ENCODE data around the gene PRKN. TPM values are rescaled to one million over a fixed set of nuclear protein-coding genes. Genes with fewer than 3 reads are reported as not detected.

Gene PRKN
- total RNA-seq, 2 donors from 2014 or later = 6.7 to 8.2 TPM

DNA sequence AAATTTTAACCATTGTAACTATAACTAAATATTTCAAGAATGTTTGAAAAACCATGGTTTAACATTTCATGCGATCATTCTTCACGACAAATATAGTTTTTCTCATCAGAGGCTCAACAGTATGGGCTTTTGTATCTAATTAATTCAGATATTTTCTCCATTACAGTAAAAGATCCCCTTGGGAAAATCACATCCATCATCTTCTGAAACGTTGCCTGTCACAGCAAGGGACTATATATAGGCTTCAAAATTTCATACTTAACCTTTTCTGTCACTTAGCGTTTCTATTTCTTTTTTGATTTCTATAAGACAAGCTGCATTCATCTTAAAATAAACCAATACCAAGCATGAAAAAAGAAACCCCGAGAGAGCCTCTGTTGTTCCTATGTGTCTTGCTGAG is 710.0 kb downstream of the PRKN start:
- Histone ChIP-seq H3K27me3 (no peaks in the 10 kb centered on the region), H3K4me3 (no peak overlapping the region), H3K27ac (no peak overlapping the region), H3K4me1 (no peaks in the 10 kb centered on the region), H3K9me3 (no peaks in the 10 kb centered on the region), H3K36me3 (replicated peaks in 1 of 2; ENCODE audit: insufficient read depth in 1 of 2, low read depth in 2 of 2) (no peaks in the 10 kb centered on the region)
- DNase-seq = no peak
- WGBS, 2 donors = 72 to 85% methylated on average over 5 of the region's 5 CpGs
- ATAC-seq = no peak
- TF ChIP-seq, protein P1, sequence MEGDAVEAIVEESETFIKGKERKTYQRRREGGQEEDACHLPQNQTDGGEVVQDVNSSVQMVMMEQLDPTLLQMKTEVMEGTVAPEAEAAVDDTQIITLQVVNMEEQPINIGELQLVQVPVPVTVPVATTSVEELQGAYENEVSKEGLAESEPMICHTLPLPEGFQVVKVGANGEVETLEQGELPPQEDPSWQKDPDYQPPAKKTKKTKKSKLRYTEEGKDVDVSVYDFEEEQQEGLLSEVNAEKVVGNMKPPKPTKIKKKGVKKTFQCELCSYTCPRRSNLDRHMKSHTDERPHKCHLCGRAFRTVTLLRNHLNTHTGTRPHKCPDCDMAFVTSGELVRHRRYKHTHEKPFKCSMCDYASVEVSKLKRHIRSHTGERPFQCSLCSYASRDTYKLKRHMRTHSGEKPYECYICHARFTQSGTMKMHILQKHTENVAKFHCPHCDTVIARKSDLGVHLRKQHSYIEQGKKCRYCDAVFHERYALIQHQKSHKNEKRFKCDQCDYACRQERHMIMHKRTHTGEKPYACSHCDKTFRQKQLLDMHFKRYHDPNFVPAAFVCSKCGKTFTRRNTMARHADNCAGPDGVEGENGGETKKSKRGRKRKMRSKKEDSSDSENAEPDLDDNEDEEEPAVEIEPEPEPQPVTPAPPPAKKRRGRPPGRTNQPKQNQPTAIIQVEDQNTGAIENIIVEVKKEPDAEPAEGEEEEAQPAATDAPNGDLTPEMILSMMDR (IDR thresholded peaks at IDR 0.05) = no peak
- TF ChIP-seq POLR2A (IDR thresholded peaks at IDR 0.05) = no peak
- intact Hi-C loops (cut with DNase I) = no loop called here

DNA sequence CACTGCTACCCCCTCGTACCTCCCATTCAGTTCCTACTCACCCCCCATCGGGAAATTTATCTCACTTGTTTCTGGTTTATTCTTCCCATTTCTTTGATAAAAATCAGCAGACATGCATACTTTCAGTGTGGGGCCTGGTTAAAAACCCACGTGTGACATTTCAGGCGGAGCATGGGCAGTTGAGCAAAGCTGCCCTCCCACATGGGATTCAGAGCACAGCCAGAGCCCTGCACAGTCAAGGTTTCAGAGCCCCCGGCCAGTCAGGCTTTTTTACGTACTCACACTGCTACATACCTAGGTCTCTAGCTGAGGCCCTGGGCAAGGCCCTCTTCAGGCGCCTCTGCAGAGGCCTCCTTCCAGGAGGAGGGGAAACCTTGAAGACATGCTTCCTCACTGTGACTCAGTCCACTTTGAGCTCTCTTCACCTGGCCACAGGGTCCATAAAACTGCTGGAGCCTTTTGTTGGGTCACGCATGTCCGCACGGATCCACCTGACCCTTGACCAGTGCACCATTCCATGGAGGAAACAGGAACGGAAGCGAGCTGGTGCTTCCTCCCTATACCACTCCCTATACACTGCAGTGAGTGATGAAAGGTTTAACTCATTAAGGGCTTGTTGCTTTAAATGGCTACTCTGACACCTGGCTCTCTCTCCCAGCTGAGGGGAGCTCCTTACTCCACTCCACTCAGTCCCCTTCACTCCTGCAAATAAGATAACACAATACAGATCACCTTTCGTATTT is 713.3 kb downstream of the PRKN start:
- intact Hi-C loops (cut with DNase I) = no loop called here
- Histone ChIP-seq H3K27me3 (no peaks in the 10 kb centered on the region), H3K4me3 (no peak overlapping the region), H3K4me1 (no peaks in the 10 kb centered on the region), H3K27ac (no peak overlapping the region), H3K36me3 (replicated peaks in 1 of 2; ENCODE audit: insufficient read depth in 1 of 2, low read depth in 2 of 2) (no peaks in the 10 kb centered on the region), H3K9me3 (no peaks in the 10 kb centered on the region)
- 83 to 84% methylated on average over 13 of the region's 13 CpGs for WGBS, 2 donors
- TF ChIP-seq, protein P1 (IDR thresholded peaks at IDR 0.05) = no peak
- TF ChIP-seq POLR2A (IDR thresholded peaks at IDR 0.05) = no peak
- ATAC-seq (no peak), DNase-seq (no peak)

DNA sequence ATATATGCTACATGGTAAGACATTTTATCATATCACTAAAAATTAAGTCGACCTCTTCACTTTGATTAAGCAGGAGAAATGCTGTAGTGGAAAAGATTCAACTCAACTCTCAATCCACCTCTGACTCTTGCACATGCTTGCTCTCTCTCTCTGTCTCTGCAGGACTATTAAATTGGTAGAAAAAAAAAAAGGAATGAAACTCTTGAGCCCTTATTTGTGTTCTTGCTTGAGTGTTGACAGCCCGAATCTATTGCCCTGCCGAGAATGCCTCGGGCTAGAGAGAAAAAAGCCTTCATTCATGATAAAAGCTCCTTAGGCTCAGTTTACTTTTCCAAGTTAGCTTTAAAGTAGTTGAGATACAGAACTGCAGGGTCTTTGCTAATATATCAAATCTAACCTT is 722.2 kb downstream of the PRKN start:
- ATAC-seq = no peak
- Histone ChIP-seq H3K4me1 (no peaks in the 10 kb centered on the region), H3K27me3 (no peaks in the 10 kb centered on the region), H3K9me3 (no peaks in the 10 kb centered on the region), H3K4me3 (no peak overlapping the region), H3K36me3 (replicated peaks in 1 of 2; ENCODE audit: insufficient read depth in 1 of 2, low read depth in 2 of 2) (no peaks in the 10 kb centered on the region), H3K27ac (no peak overlapping the region)
- TF ChIP-seq POLR2A (IDR thresholded peaks at IDR 0.05) = no peak
- TF ChIP-seq, protein P1 (IDR thresholded peaks at IDR 0.05) = no peak
- intact Hi-C loops (cut with DNase I) = no loop called here
- DNase-seq = no peak
- 79 to 94% methylated on average over 4 of the region's 4 CpGs for WGBS, 2 donors

DNA sequence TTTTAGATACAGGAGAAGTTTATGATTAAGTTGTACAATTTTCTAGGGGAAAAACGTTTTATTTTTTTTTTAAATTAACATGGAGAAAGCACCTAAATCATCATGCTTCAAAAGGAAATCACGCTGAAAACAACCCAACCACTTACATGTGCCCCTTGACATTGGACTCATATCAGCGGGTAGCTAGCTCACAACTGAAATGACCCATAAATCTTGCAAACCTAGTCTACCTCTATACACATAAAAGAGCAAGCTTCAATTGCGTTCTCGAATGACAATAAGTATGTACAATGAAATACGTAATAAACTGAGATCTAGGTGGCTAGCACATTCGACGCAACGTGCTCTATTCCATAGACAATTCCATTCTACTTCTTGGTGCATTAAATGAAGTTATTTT is 730.8 kb downstream of the PRKN start:
- intact Hi-C loops (cut with DNase I) = no loop called here
- TF ChIP-seq POLR2A (IDR thresholded peaks at IDR 0.05) = no peak
- TF ChIP-seq, protein P1 (IDR thresholded peaks at IDR 0.05) = no peak
- Histone ChIP-seq H3K36me3 (replicated peaks in 1 of 2; ENCODE audit: insufficient read depth in 1 of 2, low read depth in 2 of 2) (no peaks in the 10 kb centered on the region), H3K27me3 (no peaks in the 10 kb centered on the region), H3K4me1 (no peaks in the 10 kb centered on the region), H3K9me3 (no peaks in the 10 kb centered on the region), H3K4me3 (no peak overlapping the region), H3K27ac (no peak overlapping the region)
- DNase-seq = no peak
- WGBS, 2 donors = 76 to 80% methylated on average over 9 of the region's 9 CpGs
- ATAC-seq = no peak

DNA sequence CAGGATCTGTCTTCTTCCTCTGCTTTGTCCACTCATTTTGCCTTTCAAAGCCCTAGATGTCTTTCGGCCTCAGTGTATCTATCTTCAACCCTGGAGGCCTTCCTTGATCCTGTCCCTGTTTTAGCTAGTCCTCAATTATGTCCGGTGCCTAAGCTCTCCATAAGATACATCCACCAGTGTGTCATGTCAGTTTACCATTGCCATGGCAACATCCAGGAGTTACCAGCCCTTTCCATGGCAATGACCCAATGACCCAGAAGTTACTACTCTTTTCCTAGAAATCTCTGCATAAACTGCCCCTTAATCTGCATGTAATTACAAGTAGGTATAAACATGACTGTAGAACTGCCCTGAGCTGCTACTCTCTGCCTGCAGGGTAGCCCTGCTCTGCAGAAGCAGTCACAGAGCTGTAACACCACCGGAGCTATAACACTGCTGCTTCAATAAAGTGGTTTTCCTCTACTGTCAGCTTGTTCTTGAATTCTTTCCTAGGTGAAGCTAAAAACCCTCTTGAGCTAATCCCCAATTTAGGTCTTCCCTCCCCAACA is 741.6 kb downstream of the PRKN start:
- Histone ChIP-seq H3K27me3 (no peaks in the 10 kb centered on the region), H3K9me3 (peaks cover 0 to 8% (median 0%) of the 10 kb centered on the region in 3 donors), H3K27ac (no peak overlapping the region), H3K36me3 (replicated peaks in 1 of 2; ENCODE audit: insufficient read depth in 1 of 2, low read depth in 2 of 2) (no peaks in the 10 kb centered on the region), H3K4me3 (no peak overlapping the region), H3K4me1 (no peaks in the 10 kb centered on the region)
- 90 to 98% methylated on average over 3 of the region's 3 CpGs for WGBS, 2 donors
- DNase-seq (no peak), ATAC-seq (no peak)
- intact Hi-C loops (cut with DNase I) = no loop called here
- no peak for TF ChIP-seq POLR2A (IDR thresholded peaks at IDR 0.05)
- TF ChIP-seq, protein P1 (IDR thresholded peaks at IDR 0.05) = no peak
